Kidney (tissue), 14 donors: ENCODE measurements around the gene RNF212B. TPM values are rescaled to one million over a fixed set of nuclear protein-coding genes. Genes with fewer than 3 reads are reported as not detected.
"Not testable (repeated sequence)": the region's sequence is repeated elsewhere in the genome, so short reads cannot be mapped to it uniquely, and the experiment has no call there.

Source experiments
- DNase-seq, 5 donors: peaks; one replicate each; pipeline ENCODE4 v3.0.0-alpha.2; 2013 to 2020
- FAIRE-seq: peaks from 2 replicates; lab custom pipeline; 2012; peaks lifted over from hg19 to GRCh38; lab: Jason Lieb, UNC
- H3K27ac ChIP-seq, 2 donors: one replicate each; pipeline ENCODE4 v1.7.0; 2013; ENCODE audit warnings: low read depth in 2 of 2, low read length in 2 of 2, inconsistent platforms in 1 of 2
- H3K27me3 ChIP-seq: one replicate; pipeline ENCODE4 v1.7.1; 2013; ENCODE audit warnings: low read length, inconsistent platforms; ENCODE audit not compliant: control insufficient read depth, insufficient read depth
- H3K36me3 ChIP-seq, 3 donors: one replicate each; pipeline versions ENCODE4 v1.7.0 to v1.7.1; 2013; ENCODE audit warnings: low read length in 3 of 3, control low read depth in 1 of 3, inconsistent platforms in 1 of 3; ENCODE audit not compliant: insufficient read depth in 3 of 3, control insufficient read depth in 2 of 3
- H3K4me1 ChIP-seq, 3 donors: one replicate each; pipeline versions ENCODE4 v1.7.0 to v1.7.1; 2013; ENCODE audit warnings: low read length in 3 of 3, inconsistent platforms in 1 of 3, low read depth in 1 of 3; ENCODE audit not compliant: control insufficient read depth in 2 of 3, insufficient read depth in 2 of 3
- H3K4me3 ChIP-seq, 3 donors: one replicate each; pipeline versions ENCODE4 v1.7.0 to v1.8.1; 2013; ENCODE audit warnings: low read length in 3 of 3, control low read depth in 1 of 3, inconsistent platforms in 1 of 3
- H3K9ac ChIP-seq, 3 donors: one replicate each; pipeline versions ENCODE4 v1.7.0 to v1.7.1; 2013; ENCODE audit warnings: low read length in 3 of 3, control low read depth in 1 of 3, inconsistent platforms in 1 of 3
- H3K9me3 ChIP-seq, 3 donors: one replicate each; pipeline versions ENCODE4 v1.7.0 to v1.7.1; 2013; ENCODE audit warnings: low read length in 3 of 3, control low read depth in 1 of 3, inconsistent platforms in 1 of 3; ENCODE audit not compliant: control insufficient read depth in 2 of 3, insufficient read depth in 1 of 3
- CTCF ChIP-seq: IDR thresholded peaks from 3 replicates; pipeline ENCODE4 v1.5.1; 2012; ENCODE audit warnings: mild to moderate bottlenecking, moderate library complexity, borderline replicate concordance; ENCODE audit not compliant: insufficient read depth; ENCODE audit errors: extremely low read depth
- intact Hi-C: fragments of 100-400 bp; cut with DNase I; formaldehyde crosslinking; loops from one replicate; pipeline ENCODE4 v1.11.1; 2022
- polyA plus RNA-seq: library from polyadenylated mRNA; stranded (reverse); fragments of 350-450 nt; fragmentation: Illumina TruSeq; extraction: RNeasy Lipid Tissue Mini Kit (QIAGEN cat#74804); gene quantifications from one replicate; pipeline ENCODE4 v1.2.3, GENCODE V29; 2014; ENCODE audit warnings: low read depth, low replicate concordance; ENCODE audit not compliant: insufficient read depth
- total RNA-seq: library from RNA; stranded (reverse); fragmentation: NEBNext Ultra II Directional; extraction: Animal tissue kit (Norgen Biotek cat#: 25700); gene quantifications from one replicate; pipeline ENCODE4 v1.2.1, GENCODE V29; 2021
- donor health status: control.
- donor health status: control.
- donor health status: control.
- donor health status: control.
- donor health status: control.
- donor health status: DM: yes; HTN: yes; CAD: no.
- donor health status: Normal renal cell carcinoma (clear cell type).

Gene RNF212B
- total and polyA plus RNA-seq, 2 donors from 2014 or later: 2.8 TPM; not detected in 1

- Histone ChIP-seq H3K4me1 (peaks cover 0 to 5% (median 2%) of the 10 kb centered on the region in 3 donors), H3K9me3 (no peaks in the 10 kb centered on the region), H3K9ac (no peak overlapping the region), H3K4me3 (no peak overlapping the region), H3K36me3 (no peaks in the 10 kb centered on the region), H3K27me3 (no peaks in the 10 kb centered on the region), H3K27ac (no peak overlapping the region)
- TF ChIP-seq CTCF: no peak
- FAIRE-seq: no peak
- intact Hi-C loops: no loop called here
- no peak for DNase-seq
These were observed 14.9 kb downstream of the RNF212B start for GRCh38 chr14:23252420-23253333.

GRCh38 chr14:23258256-23258655 lies 20.5 kb downstream of the RNF212B start:
- DNase-seq: peak in 1 of 5 donors; percentile 18
- H3K4me3 ChIP-seq: no peak overlapping the region
- no peak for TF ChIP-seq CTCF
- H3K9me3 ChIP-seq: no peaks in the 10 kb centered on the region
- H3K36me3 ChIP-seq: no peaks in the 10 kb centered on the region
- no peak overlapping the region for H3K9ac ChIP-seq
- intact Hi-C loops: no loop called here
- H3K27ac ChIP-seq: peak overlapping the region in 1 of 2 donors; percentile 59
- FAIRE-seq: no peak
- H3K27me3 ChIP-seq: no peaks in the 10 kb centered on the region
- H3K4me1 ChIP-seq: no peaks in the 10 kb centered on the region

- TF ChIP-seq CTCF: no peak
- Histone ChIP-seq H3K36me3 (no peaks in the 10 kb centered on the region), H3K4me1 (no peaks in the 10 kb centered on the region), H3K4me3 (no peak overlapping the region), H3K9me3 (no peaks in the 10 kb centered on the region), H3K27me3 (no peaks in the 10 kb centered on the region), H3K27ac (no peak overlapping the region), H3K9ac (no peak overlapping the region)
- DNase-seq (no peak), FAIRE-seq (no peak)
- intact Hi-C loops: no loop called here
These were observed 21.7 kb downstream of the RNF212B start for GRCh38 chr14:23259426-23259825.

GRCh38 chr14:23260849-23261248 lies 23.1 kb downstream of the RNF212B start:
- FAIRE-seq, intact Hi-C loops, H3K9ac ChIP-seq, DNase-seq, H3K36me3 ChIP-seq, H3K27me3 ChIP-seq, H3K4me1 ChIP-seq, H3K9me3 ChIP-seq: not testable (repeated sequence)
- Histone ChIP-seq H3K27ac (peak overlapping the region in 1 of 2 donors; percentile 78), H3K4me3 (peak overlapping the region in 1 of 3 donors; percentile 32)
